SIG-M5 (cell line): Measurements from ENCODE around the gene SEM1.
"Not testable (repeated sequence)": the region's sequence is repeated elsewhere in the genome, so short reads cannot be mapped to it uniquely, and the experiment has no call there.

Experiments
- DNase-seq: peaks from one replicate; lab custom pipeline; 2025; lab: John Stamatoyannopoulos, UW

SEM1 gene

DNA sequence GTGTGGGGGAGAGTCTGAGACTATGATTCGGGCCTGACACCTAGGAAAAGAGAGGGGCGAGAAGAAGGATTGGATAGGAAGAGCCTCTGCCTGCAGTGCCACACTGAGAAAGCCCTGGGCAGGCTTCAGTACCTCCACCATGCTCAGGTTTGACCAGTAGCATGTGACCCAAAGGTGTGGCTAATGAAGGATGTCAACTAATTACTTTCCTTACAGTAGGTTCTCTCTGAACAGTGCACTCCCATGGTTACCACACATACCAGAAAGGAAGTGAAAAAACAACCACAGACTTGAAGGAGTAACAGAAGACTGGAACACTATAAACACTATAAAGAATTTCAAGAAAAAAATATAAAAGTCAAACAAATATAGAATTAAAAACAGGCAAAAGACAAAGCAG, 46.2 kb downstream of the SEM1 start:
- DNase-seq: no peak

DNA sequence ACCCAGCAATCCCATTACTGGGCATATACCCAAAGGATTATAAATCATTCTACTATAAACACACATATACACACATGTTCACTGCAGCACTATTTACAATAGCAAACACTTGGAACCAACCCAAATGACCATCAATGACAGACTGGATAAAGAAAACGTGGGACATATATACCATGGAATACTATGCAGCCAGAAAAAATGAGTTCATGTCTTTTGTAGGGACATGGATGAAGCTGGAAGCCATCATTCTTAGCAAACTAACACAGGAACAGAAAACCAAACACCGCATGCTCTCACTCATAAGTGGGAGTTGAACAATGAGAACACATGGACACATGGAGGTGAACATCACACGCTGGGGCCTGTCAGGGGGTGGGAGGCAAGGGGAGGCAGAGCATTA, 47.5 kb downstream of the SEM1 start:
- not testable (repeated sequence) for DNase-seq

DNA sequence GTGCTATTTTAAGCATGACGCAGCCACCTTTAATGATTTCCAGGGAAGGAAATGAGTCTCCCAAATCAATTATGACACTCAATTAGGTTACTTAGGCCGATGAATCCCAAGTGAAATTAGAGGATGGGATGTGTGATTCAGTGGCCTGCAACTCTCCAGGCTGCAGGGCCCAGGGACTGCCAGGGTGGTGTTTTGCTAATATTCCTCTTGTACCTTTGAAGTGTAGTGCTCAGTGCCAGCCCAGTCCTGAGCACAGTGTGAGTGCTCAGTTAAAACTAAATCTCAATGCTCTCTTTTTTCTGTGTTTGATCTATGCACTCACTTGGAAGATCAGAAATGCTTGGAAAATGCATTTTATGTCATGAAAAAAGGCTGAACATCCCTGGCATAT, 51.6 kb downstream of the SEM1 start:
- DNase-seq: no peak

DNA sequence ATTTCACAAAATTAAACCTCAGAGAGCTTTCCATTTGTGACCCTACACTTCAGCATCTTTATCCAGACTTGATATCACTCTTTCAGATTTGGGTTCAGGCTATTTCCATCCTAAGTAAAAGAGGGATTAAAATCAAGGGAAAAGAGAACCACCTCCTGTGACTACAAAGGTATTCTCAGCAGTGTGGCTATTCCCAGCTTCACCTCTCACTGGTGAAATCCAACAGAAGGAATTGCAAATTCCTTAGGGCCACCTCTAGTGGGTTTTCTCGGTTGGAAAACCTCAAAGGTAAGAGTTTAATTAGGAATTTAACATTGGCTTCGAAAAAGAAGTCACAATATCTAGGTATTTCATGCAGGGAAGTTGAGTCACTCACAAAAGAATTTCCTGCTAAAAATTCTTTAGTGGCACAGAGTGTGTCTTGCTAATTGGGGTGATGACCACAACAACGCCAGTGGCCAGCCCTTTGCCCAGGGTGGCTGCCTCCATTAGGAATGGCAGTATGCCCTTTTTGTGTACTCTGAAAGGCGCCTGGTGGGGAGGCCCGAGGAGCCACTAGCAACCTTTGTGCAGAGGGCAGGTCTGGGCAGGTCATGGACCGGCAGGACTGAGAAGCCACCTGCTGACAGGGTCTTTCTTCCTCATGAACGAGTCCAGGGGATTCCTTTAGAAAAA, 52.2 kb downstream of the SEM1 start:
- no peak for DNase-seq

DNA sequence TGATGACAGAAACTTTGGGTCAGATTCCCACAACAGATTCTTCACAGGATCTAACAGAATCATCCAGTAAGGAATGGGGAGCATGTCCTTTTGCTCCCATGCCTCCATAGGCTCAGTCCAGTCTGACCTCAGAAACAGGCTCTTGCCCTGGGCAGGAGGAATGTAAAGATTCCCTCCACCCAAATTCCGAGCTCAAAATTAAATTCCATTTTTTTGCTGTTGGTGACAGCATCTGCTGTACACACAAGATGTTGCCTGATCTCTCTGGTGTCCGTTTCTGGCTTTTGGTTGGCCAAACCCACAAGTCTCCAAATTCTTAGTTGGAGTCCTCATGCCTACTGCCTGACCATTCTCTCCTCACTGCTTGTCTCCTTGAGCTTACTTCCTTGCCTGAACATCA, 53.7 kb downstream of the SEM1 start:
- no peak for DNase-seq

DNA sequence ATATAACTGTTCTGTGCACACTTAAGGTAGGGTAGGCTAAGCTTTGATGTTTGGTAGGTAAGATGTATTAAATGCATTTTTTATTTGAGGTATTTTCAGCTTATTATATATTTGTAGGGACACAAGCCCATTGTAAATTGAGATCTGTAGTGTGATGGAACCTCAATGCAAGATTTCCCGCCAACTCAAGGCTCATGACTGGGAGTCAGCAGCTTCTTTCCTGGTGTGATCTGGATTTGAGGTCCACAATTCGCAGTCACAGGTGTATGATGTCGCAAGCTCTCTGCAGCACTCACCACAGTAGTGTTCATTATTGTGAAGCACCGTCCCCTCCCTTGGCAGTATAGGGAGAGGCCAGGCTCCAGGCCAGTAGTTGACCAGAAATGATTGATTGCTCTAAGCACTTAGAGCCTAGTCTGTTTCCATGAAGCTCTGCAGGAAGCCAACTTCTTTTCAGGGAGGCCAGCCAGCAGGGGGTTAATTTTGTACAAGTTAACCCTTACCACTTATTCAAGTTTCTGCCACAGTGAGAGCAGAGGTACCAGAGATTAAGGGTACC, 54.9 kb downstream of the SEM1 start:
- no peak for DNase-seq

DNA sequence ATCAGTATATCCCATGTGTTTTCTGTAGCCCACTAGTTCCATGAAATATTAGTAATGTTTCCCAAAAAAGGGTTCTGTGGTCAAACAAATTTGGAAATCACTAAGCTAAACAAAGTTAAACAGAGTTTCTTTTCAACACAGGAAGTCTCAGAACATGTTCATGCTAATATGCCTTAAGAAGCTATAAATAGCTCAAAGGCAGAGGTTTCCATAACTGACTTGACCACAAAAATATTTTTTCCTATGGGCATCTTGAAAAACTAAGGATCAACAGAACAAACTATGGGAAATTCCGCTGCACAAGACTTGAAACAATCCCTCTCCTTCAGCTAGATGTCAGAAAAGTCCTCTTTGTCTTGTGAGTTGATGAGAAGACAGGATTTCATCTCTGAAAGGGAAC, 59.7 kb downstream of the SEM1 start:
- DNase-seq: no peak

DNA sequence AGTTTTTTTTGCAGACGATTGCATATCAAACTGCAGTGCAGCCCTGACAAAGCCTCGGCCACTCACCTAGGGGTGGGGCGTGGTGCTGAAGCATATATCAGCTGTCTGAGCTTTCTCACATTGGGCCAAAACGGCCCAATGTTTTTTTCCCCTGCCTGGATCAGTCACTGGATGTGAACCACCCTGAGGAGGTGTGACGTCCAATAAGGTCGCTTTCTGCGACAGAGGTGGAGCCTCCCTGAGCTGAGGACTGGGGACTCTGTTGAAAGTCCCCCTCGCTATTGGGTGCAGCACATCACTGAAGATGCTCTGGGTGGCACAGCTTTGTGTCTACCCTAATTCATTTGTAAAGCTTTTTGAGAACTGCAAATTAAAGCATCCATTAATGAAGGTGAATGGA, 60.9 kb downstream of the SEM1 start:
- no peak for DNase-seq

DNA sequence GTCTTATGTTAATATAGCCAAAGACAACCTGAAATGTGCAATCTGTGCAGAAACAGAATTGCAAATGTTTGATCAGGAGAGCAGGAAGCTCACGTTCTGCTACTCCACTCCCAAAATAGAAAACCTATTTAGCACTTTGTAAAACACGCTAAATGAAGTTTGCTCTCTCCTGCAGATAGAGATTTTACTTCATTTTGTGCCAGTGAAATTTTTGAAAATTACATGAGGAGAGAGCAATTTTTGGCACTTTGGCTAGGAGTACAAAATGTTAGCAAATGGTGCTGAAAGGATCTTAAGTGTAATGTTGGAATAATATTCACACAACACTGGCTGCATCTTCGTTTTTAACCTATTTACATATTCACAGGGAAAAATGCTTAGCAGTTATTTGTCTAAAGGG, 61.9 kb downstream of the SEM1 start:
- DNase-seq: no peak

DNA sequence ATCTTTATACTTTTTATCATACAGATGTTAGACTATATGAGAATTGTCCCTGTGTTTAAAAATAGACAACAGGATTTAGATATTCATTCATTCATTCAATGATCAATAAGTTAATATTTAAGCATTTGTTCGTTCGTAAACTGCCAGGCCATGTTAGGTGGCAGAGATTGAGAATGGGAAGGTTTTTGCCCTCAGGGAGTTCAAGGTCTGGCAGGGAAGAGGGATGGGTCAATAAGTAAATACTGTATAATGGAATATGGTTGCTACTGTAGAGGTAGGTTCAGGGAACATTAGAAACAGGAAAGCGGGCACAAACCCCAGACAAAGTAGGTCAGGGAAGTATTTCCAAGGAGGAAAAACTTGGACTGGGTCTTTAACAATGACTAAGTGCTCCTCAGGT, 64.6 kb downstream of the SEM1 start:
- DNase-seq: no peak

DNA sequence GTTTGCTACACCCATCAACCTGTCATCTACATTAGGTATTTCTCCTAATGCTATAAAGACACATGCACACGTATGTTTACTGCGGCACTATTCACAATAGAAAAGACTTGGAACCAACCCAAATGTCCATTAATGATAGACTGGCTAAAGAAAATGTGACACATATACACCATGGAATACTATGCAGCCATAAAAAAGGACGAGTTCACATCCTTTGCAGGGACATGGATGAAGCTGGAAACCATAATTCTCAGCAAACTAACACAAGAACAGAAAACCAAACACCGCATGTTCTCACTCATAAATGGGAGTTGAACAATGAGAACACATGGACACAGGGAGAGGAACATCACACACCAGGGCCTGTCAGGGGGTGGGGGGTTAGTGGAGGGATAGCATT, 66.2 kb downstream of the SEM1 start:
- not testable (repeated sequence) for DNase-seq

DNA sequence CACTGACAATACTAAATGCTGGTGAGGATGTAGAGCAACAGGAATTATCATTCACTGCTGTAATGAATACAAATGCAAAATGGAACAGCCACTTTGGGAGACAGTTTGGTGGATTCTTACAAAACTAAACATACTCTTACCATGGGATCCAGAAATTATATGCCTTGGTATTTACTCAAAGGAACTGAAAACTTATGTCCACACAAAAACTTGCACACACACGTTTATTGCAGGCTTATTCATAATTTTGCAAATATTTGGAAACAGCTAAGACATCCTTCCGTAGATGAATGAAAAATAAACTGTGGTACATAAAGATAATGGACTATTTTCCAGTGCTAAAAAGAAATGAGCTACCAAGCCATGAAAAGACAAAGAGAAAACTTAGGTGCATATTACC, 69.6 kb downstream of the SEM1 start:
- DNase-seq: no peak
